ENCODE results near the gene RAB10. TPM values are rescaled to one million over a fixed set of nuclear protein-coding genes. Genes with fewer than 3 reads are reported as not detected.
A peak's percentile ranks its signal among the peaks of the same experiment; 100 is the strongest.

Gene RAB10
- total and polyA plus RNA-seq, 9 of the 15 experiments (the other 6 are each of a cell fraction or from before 2014, with no cell fraction given) = 25.1 to 214 (median 157) TPM

DNA sequence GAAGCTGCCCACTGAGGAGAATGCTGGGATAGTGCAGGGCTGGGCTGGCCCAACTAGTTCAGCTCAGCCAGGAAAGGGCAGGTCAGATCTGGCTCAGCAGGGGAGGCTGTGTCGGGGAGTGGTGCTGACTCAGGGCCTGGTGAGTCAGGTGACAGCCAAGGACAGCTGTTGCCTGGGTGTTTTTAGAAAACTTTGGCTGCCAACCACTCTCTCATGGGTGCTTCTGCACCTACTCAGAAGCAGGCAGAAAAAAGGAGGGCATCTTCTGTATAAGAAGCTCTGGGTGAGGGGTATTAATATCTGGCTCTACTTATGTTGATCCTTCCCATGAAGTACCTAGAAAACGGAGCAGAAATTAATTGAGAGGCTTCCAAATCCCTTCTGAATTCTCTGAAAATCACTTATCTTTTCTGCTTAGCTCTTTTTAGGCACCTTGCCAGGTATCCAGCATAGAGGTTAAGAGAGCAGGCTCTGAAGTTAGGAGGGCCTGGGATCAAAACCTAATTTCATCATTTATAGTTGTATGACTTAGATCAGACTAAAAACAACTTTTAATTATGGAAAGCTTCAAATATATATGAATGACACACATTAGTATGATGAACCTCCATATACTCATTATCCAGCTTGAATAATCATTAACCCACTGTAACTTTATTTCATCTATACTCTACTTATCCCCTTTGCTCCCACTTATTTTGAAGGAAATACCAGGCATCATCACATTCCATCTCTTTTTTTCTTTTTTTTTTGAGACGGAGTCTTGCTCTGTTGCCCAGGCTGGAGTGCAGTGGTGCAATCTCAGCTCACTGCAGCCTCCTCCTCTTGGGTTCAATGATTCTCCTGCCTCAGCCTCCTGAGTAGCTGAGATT lies 15.5 kb upstream of the RAB10 start (continued):
- TF ChIP-seq, protein P1, sequence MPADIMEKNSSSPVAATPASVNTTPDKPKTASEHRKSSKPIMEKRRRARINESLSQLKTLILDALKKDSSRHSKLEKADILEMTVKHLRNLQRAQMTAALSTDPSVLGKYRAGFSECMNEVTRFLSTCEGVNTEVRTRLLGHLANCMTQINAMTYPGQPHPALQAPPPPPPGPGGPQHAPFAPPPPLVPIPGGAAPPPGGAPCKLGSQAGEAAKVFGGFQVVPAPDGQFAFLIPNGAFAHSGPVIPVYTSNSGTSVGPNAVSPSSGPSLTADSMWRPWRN (IDR thresholded peaks at IDR 0.05; ENCODE audit: low read depth) = 0 out of 2 replicates have a peak, but pooled peaks have one; percentile 12
- TF ChIP-seq, protein P2, sequence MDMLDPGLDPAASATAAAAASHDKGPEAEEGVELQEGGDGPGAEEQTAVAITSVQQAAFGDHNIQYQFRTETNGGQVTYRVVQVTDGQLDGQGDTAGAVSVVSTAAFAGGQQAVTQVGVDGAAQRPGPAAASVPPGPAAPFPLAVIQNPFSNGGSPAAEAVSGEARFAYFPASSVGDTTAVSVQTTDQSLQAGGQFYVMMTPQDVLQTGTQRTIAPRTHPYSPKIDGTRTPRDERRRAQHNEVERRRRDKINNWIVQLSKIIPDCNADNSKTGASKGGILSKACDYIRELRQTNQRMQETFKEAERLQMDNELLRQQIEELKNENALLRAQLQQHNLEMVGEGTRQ (CRISPR knock-in tag; IDR thresholded peaks at IDR 0.05) = peak; percentile 79
- TF ChIP-seq ZNF274 (IDR thresholded peaks at IDR 0.05; ENCODE audit: borderline replicate concordance, low read depth, low read length) (no peak), CREM (IDR thresholded peaks at IDR 0.05; ENCODE audit: low read depth) (peak; percentile 56; the same call in 1 of the 2 replicates), SRF (CRISPR knock-in tag; IDR thresholded peaks at IDR 0.05) (0 out of 4 replicates have a peak, but pooled peaks of 1 of the 2 experiments have one; percentile 50), JUN (IDR thresholded peaks at IDR 0.05; ENCODE audit: borderline replicate concordance, low read depth, low read length) (peak; percentile 63; the same call in 1 of the 2 replicates), JUN (CRISPR knock-in tag; IDR thresholded peaks at IDR 0.05; ENCODE audit: borderline replicate concordance) (no peak), TOE1 (IDR thresholded peaks at IDR 0.05; ENCODE audit: borderline replicate concordance) (peak; percentile 76; the same call in 1 of the 2 replicates), TOE1 (CRISPR knock-in tag; IDR thresholded peaks at IDR 0.05; ENCODE audit: borderline replicate concordance, low read depth) (no peak), RAD51 (IDR thresholded peaks at IDR 0.05; ENCODE audit: borderline replicate concordance, low read depth) (peak; percentile 84), ATF7 (IDR thresholded peaks at IDR 0.05) (peak; percentile 55), ILK (tag; IDR thresholded peaks at IDR 0.05; ENCODE audit: borderline replicate concordance, low read depth) (no peak), ZSCAN32 (CRISPR knock-in tag; IDR thresholded peaks at IDR 0.05) (no peak), CXXC5 (CRISPR knock-in tag; IDR thresholded peaks at IDR 0.05) (0 out of 2 replicates have a peak, but pooled peaks have one; percentile 17), C11orf30 (IDR thresholded peaks at IDR 0.05; ENCODE audit: low read depth) (peak; percentile 94), ERF (CRISPR knock-in tag; IDR thresholded peaks at IDR 0.05) (no peak), GATAD2B (IDR thresholded peaks at IDR 0.05; ENCODE audit: borderline replicate concordance) (no peak), CEBPG (CRISPR knock-in tag; IDR thresholded peaks at IDR 0.05) (no peak), CEBPG (tag; conservative IDR thresholded peaks at IDR 0.05 in 1 of 2, IDR thresholded peaks at IDR 0.05 in 1 of 2) (no peak), ZNF780A (CRISPR knock-in tag; IDR thresholded peaks at IDR 0.05) (no peak), BCOR (IDR thresholded peaks at IDR 0.05) (peak; percentile 45; the same call in 1 of the 2 replicates), MTA1 (IDR thresholded peaks at IDR 0.05; ENCODE audit: borderline replicate concordance) (no peak), JUNB (CRISPR knock-in tag; conservative IDR thresholded peaks at IDR 0.05) (no peak)
- TF ChIP-seq, protein P3, sequence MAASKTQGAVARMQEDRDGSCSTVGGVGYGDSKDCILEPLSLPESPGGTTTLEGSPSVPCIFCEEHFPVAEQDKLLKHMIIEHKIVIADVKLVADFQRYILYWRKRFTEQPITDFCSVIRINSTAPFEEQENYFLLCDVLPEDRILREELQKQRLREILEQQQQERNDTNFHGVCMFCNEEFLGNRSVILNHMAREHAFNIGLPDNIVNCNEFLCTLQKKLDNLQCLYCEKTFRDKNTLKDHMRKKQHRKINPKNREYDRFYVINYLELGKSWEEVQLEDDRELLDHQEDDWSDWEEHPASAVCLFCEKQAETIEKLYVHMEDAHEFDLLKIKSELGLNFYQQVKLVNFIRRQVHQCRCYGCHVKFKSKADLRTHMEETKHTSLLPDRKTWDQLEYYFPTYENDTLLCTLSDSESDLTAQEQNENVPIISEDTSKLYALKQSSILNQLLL (CRISPR knock-in tag; IDR thresholded peaks at IDR 0.05; ENCODE audit: borderline replicate concordance) = no peak
- TF ChIP-seq, protein P4, sequence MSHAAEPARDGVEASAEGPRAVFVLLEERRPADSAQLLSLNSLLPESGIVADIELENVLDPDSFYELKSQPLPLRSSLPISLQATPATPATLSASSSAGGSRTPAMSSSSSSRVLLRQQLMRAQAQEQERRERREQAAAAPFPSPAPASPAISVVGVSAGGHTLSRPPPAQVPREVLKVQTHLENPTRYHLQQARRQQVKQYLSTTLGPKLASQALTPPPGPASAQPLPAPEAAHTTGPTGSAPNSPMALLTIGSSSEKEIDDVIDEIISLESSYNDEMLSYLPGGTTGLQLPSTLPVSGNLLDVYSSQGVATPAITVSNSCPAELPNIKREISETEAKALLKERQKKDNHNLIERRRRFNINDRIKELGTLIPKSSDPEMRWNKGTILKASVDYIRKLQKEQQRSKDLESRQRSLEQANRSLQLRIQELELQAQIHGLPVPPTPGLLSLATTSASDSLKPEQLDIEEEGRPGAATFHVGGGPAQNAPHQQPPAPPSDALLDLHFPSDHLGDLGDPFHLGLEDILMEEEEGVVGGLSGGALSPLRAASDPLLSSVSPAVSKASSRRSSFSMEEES (CRISPR knock-in tag; IDR thresholded peaks at IDR 0.05) = no peak
